ENCODE results near the gene CFHR3.
"Not testable (repeated sequence)": the region's sequence is repeated elsewhere in the genome, so short reads cannot be mapped to it uniquely, and the experiment has no call there.

The CFHR3 gene

GRCh38 chr1:196774603-196775002 is at the start of gene CFHR3:
Gene CFHR3 (plus strand): TSS chr1:196774840. CDS start chr1:196774887, 47 bp downstream.
- DNase-seq (ENCODE audit: low read depth), result no peak

- no peak for DNase-seq (ENCODE audit: low read depth)
Observed at GRCh38 chr1:196732526-196732925, 42.1 kb upstream of the CFHR3 start.

GRCh38 chr1:196733091-196733970 is 41.3 kb upstream of the CFHR3 start:
- DNase-seq (ENCODE audit: low read depth), result no peak

- no peak for DNase-seq (ENCODE audit: low read depth)
Observed at GRCh38 chr1:196734006-196734405, 40.6 kb upstream of the CFHR3 start.

- no peak for DNase-seq (ENCODE audit: low read depth)
Observed at GRCh38 chr1:196734460-196734859, 40.2 kb upstream of the CFHR3 start.

- no peak for DNase-seq (ENCODE audit: low read depth)
Observed at GRCh38 chr1:196738730-196739129, 35.9 kb upstream of the CFHR3 start.

GRCh38 chr1:196743244-196743643 is 31.4 kb upstream of the CFHR3 start:
- DNase-seq (ENCODE audit: low read depth), result peak; percentile 32

- DNase-seq (ENCODE audit: low read depth), result not testable (repeated sequence)
Observed at GRCh38 chr1:196765019-196765740, 9.5 kb upstream of the CFHR3 start.

- not testable (repeated sequence) for DNase-seq (ENCODE audit: low read depth)
Observed at GRCh38 chr1:196769823-196770222, 4.8 kb upstream of the CFHR3 start.

- DNase-seq (ENCODE audit: low read depth), result no peak
Observed at GRCh38 chr1:196773713-196774112, 927 bp upstream of the CFHR3 start.

GRCh38 chr1:196774175-196774574 is 465 bp upstream of the CFHR3 start:
- no peak for DNase-seq (ENCODE audit: low read depth)

GRCh38 chr1:196777603-196778002 is 3.0 kb downstream of the CFHR3 start:
- no peak for DNase-seq (ENCODE audit: low read depth)

GRCh38 chr1:196779093-196779492 is 4.5 kb downstream of the CFHR3 start:
- no peak for DNase-seq (ENCODE audit: low read depth)

GRCh38 chr1:196791252-196791651 is 16.6 kb downstream of the CFHR3 start:
- not testable (repeated sequence) for DNase-seq (ENCODE audit: low read depth)

- DNase-seq (ENCODE audit: low read depth), result not testable (repeated sequence)
Observed at GRCh38 chr1:196794103-196794502, 19.5 kb downstream of the CFHR3 start.

GRCh38 chr1:196797891-196798290 is 23.3 kb downstream of the CFHR3 start:
- DNase-seq (ENCODE audit: low read depth), result no peak

GRCh38 chr1:196801920-196802319 is 27.3 kb downstream of the CFHR3 start:
- DNase-seq (ENCODE audit: low read depth), result not testable (repeated sequence)

GRCh38 chr1:196808529-196809235 is 34.0 kb downstream of the CFHR3 start:
- no peak for DNase-seq (ENCODE audit: low read depth)

- not testable (repeated sequence) for DNase-seq (ENCODE audit: low read depth)
Observed at GRCh38 chr1:196817442-196817841, 42.8 kb downstream of the CFHR3 start.

- not testable (repeated sequence) for DNase-seq (ENCODE audit: low read depth)
Observed at GRCh38 chr1:196819531-196819930, 44.9 kb downstream of the CFHR3 start, which contains the start of gene CFHR1. Gene CFHR1 (plus strand): TSS chr1:196819731. CDS start chr1:196819845, 114 bp downstream.

GRCh38 chr1:196827860-196828259 is 53.2 kb downstream of the CFHR3 start:
- DNase-seq (ENCODE audit: low read depth), result peak; percentile 33
